Measurements from ENCODE around the gene ITPRIPL2.

Gene ITPRIPL2

GRCh38 chr16:19093631-19094541 lies 19.9 kb upstream of the ITPRIPL2 start:
- DNase-seq: no peak

DNA sequence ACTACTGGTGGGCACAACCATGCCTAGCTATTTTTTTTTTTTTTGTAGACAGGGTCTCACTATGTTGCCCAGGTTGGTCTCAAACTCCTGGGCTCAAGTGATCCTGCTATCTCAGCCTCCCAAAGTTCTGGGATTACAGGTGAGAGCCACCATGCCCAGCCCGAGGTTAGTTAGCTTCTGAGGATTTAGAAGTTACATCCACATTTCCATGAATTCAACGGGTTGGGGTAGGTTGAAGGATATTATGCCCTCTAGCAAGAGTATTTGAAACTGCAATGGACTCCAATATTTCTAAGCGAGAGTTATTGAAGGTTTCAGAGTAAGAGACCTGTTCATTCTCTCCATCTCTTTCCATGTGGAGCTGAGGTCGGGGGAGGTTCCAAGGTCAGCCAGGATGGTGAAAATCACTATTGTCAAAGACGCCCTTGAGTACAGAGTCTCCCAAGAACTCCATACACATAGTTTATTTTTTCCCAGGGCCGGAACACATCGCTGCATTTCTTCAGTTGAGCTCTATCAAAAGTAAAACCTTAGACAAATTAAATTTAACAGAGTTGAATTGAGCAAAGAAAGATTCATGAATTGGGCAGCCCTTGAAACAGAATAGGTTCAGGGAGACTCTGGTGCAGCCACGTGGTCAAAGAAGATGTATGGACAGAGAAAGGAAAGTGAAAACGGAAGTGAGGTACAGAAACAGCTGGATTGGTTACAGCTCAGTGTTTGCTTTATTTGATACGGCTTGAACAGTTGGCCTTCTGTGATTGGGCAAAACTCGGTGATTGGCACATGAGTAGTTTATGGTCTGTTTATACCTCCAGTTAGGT lies 19.0 kb upstream of the ITPRIPL2 start:
- no peak for DNase-seq

- DNase-seq: peak in 1 of 2 experiments; percentile 33
These were observed 18.1 kb upstream of the ITPRIPL2 start for GRCh38 chr16:19095654-19096053.

DNA sequence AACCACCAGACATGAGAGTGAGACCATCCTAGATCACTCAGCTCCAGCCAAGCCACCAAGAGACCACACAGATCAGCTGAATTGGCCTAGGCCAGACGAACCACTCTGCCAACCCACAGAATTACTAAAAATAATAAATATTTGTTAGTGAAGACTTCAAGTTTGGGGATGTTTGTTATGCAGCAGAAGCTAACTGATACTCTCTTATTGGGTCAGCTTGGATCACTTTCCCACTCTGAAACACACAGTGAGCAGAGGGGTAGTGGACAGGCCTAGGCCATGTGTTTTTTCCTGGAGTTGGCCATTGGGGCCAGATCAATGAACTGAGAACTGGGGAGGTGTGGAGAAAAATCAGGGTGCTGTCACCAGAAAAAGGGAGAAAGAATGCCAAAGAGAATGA lies 15.6 kb upstream of the ITPRIPL2 start:
- no peak for DNase-seq

GRCh38 chr16:19102187-19102872 lies 11.4 kb upstream of the ITPRIPL2 start:
- no peak for DNase-seq

DNA sequence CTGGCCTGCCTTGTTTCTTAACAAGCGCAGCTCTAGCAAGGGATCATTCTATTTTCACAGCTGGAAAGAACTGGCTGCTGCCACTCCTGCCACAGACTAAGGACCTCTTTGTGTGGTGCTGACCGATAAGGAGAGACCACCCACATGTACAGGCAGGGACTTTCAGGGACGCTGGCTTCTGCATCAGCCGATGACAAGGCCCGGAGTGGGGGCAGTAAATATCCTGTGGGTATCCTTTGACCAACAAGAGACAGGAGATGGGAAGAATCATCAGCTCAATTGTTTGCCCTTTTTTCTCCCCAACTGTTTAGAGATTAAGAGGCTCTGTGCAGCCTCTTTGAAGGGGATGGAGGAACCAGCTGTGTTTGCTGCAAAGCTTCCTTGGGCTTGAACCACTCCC lies 9.2 kb upstream of the ITPRIPL2 start:
- DNase-seq: no peak

DNA sequence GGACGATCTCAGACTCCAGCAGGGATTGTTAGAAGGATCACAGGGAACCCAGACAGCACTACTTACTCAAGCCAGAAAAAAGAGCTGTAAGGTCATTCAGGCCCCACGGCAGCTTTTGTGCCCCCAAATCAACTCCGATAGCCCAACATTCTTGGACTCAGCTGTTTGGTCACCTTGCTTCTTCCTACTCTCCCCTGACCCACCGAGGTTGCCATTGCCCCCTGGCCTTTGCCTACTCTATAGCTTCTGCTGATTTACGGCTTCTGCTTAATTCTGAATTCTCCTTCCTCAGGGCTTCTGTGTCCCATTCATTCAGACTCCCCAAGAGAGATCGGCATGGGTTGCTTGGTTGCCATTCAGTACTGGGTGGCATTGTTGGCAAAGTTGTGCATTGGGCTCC lies 8.6 kb upstream of the ITPRIPL2 start:
- DNase-seq: no peak

GRCh38 chr16:19105891-19106624 lies 7.7 kb upstream of the ITPRIPL2 start:
- no peak for DNase-seq

- no peak for DNase-seq
These were observed 7.1 kb upstream of the ITPRIPL2 start for GRCh38 chr16:19106625-19107020.

DNA sequence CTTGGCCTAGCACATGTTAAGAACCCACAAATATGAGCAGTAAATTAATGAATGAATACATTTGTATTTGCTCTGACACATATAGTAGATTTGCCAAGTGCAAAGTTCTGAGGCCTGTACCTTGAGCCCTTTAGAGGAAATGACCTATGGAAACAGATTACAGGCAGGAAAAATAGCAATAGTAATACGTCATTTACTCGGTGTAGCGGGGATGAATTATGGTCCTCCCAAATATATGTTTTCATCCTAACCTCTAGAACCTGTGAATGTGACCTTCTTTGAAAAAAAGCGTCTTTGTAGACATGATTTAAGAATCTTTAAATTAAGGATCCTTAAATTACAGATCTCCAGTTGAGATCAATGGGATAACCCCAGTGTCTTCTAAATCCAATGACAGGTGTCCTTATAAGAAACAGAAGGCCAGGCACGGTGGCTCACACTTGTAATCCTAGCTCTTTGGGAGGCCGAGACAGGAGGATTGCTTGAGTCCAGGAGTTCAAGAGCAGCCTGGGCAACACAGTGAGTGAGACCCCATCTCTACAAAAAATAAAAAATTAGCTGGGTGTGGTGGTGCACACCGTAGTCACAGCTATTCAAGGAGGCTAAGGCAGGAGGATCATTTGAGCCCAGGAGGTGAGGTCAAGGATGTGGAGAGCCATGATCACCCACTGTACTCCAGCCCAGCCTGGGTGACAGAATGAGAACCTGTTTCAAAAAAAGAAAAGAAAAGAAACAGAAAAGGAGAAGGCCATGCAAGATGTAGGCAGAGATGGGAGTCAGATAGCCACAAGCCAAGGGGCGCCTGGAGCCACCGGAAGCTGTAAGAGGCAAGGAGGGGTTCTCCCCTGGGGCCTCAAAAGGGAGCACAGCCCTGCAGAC lies 5.1 kb upstream of the ITPRIPL2 start:
- no peak for DNase-seq

- DNase-seq: no peak
These were observed 4.5 kb upstream of the ITPRIPL2 start for GRCh38 chr16:19109288-19109664.

DNA sequence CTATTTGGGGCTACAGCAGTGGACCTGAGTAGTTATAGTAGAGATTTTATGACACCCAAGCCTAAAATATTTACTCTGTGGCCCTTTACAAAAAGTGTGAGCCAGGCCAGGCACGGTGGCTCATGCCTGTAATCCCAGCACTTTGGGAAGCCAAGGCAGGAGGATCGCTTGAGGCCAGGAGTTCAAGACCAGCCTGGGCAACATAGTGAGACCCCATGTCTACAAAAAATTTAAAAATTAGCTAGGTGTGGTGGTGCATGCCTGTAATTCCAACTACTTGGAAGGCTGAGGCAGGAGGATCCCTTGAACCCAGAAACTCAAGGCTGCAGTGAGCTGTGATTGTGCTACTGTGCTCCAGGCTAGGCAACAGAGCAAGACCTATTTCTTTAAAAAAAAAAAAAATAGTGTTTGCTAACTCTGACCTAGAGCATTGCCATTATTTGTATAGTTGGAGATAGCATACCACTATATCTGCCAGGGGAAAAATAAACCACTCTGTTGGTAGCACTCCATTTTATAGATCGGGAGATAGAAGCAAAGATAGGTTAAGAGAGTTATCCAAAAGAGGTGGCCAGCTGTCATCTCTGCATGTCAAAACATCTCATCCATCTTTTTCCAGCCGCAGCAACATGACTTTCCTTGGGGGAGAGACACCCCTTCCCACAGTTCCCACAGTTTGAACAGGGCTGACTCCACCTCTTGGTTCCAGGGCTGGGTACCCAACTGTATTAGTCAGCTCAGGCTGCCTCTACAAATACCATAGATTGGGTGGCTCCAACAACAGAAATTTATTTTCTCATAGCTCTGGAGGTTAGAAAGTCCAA lies 3.0 kb upstream of the ITPRIPL2 start:
- DNase-seq: no peak

GRCh38 chr16:19112099-19112407 lies 1.7 kb upstream of the ITPRIPL2 start:
- DNase-seq: no peak

GRCh38 chr16:19114359-19115147 lies 789 bp downstream of the ITPRIPL2 start:
- peak in 1 of 2 experiments; percentile 39 for DNase-seq

DNA sequence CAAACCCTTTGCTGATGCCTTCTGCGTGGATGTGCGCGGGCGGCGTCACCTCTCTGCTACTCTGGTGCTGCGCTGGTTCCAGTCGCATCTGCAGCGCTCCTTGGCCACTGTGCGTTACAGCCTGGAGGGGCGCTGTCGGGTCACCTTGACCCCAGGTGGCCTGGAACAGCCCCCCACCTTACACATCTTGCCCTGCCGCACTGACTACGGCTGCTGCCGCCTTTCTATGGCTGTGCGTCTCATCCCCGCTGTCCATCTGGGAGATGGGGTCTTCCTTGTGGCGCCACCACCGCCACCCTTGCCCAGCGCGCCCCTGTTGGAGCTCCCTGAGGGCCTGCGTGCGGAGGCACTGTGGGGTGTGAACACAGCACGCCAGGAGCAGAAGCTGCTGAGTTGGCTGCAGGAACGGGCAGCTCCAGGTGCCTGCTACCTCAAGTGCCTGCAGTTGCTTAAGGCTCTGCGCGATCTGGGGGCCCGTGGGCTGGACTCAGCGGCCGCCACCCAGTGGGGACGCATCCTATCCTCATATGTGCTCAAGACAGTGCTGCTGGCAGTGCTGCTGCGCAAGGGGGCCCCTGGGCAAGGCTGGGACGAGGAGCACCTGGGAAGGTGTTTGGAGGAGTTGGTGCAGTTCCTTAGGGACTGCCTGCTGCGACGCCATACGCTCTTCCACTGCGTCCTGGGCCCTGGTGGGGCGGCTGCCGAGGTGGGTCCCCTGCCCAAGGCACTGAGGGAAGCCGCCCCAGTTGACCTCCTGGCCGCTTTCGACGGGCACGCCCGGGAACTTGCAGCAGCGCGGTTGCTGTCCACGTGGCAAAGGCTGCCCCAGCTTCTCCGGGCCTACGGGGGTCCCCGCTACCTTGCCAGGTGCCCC lies 1.6 kb downstream of the ITPRIPL2 start:
- no peak for DNase-seq

GRCh38 chr16:19116711-19117449 lies 3.1 kb downstream of the ITPRIPL2 start:
- no peak for DNase-seq

DNA sequence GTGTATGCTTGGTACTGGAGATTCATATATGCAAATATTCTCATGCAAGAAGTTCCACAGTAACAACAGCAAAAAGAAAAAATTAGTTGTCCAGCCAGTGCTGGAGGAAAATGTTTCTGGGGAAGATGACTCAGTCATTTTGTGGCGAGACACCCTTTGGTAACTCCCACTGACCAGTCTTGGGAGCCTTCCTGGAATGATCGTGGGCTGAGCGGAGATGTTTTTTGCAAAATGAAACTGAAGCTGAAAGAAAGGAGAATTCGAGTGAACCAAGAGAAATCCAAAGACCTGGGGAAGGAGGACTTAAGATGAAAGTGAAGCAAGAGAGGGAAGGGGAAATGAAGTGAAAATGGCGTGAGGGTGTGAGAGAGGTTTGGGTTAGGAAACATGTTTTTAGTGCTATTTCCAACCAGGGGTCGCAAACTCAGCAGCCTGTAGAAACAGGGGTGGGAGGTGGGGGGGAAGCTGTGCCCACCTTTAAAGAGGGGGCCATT lies 5.2 kb downstream of the ITPRIPL2 start:
- DNase-seq: peak in 1 of 2 experiments; percentile 66

- DNase-seq: peak in 1 of 2 experiments; percentile 10
These were observed 5.8 kb downstream of the ITPRIPL2 start for GRCh38 chr16:19119564-19119963.

Data from SW 1271 (cell line).